HG02763 (cell line): Measurements from ENCODE around the gene TEX14.
A peak's percentile ranks its signal among the peaks of the same experiment; 100 is the strongest.
"Not testable (repeated sequence)": the region's sequence is repeated elsewhere in the genome, so short reads cannot be mapped to it uniquely, and the experiment has no call there.

Source experiments
- ATAC-seq: cut with Tn5 transposase; IDR thresholded peaks from one replicate; pipeline ENCODE4 v1.9.1; 2021; ENCODE audit warnings: mild to moderate bottlenecking, moderate library complexity; ENCODE audit not compliant: unreplicated experiment

The TEX14 gene

GRCh38 chr17:58692239-58693055 is 602 bp upstream of the TEX14 start, which contains the start of gene RAD51C:
Gene RAD51C, plus strand, starts transcription at chr17:58692602. Its CDS starts 42 bp downstream, at chr17:58692644.
- peak; percentile 92 for ATAC-seq

GRCh38 chr17:58690033-58690432 is 1.8 kb downstream of the TEX14 start:
- ATAC-seq, result not testable (repeated sequence)

- no peak for ATAC-seq
These were observed 3.3 kb downstream of the TEX14 start for GRCh38 chr17:58688521-58688920.

DNA sequence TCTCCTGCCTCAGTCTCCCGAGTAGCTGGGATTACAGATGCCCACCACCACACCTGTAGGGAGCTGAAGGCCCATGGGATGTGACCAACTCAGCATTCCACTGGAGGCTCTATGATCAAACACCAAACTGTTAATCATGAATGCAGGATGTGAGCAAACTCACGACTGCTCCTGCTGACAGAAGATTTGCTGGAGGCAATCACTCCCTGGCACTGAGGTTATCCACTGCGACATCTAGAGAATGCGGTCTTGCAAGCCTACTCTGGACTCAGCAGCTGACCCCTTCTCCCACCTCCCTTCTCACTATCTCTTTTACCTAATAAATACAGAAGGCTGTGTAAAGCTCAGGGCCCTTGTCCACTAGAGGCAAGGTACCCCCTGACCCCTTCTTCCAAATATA is 4.9 kb downstream of the TEX14 start:
- no peak for ATAC-seq

- not testable (repeated sequence) for ATAC-seq
These were observed 7.4 kb downstream of the TEX14 start for GRCh38 chr17:58684462-58684861.

DNA sequence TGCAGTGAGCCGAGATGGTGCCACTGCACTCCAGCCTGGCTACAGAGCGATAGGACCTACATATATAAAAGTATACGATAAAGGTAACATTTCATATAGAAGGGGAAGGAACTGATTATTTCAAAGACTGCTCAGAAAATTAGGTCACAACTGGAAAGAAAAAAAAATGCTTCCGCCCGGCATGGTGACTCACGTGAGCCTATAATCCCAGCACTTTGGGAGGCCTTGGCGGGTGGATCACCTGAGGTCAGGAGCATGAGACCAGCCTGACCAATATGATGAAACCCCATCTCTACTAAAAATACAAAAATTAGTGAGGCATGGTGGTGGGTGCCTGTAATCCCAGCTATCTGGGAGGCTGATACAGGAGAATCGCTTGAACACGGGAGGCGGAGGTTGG is 7.8 kb downstream of the TEX14 start:
- ATAC-seq, result no peak

DNA sequence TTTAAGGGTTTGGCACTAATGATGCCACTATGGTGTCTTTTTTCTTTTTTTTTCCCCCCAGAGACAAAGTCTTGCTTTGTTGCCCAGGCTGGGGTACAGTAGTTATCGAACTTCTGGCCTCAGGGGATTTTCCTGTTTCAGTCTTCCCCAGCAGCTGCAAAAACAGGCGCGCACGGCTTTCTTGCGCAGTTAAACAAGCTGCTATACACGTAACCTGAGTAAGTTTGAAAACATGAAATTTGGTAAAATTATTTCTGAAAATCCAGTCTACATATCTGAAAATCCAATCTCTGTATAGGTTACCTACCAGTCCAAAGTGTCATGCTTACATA is 11.8 kb downstream of the TEX14 start:
- no peak for ATAC-seq

- ATAC-seq, result no peak
These were observed 12.4 kb downstream of the TEX14 start for GRCh38 chr17:58679263-58680037.

DNA sequence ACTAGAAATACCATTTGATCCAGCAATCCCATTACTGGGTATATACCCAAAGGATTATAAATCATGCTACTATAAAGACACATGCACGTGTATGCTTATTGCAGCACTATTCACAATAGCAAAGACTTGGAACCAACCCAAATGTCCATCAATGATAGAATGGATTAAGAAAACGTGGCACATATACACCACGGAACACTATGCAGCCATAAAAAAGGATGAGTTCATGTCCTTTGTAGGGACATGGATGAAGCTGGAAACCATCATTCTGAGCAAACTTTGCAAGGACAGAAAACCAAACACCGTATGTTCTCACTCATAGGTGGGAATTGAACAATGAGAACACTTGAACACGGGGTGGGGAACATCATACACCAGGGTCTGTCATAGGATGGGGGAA is 13.6 kb downstream of the TEX14 start:
- ATAC-seq, result not testable (repeated sequence)

- ATAC-seq, result no peak
These were observed 14.5 kb downstream of the TEX14 start for GRCh38 chr17:58677194-58677880.

- no peak for ATAC-seq
These were observed 19.9 kb downstream of the TEX14 start for GRCh38 chr17:58671969-58672368.

- ATAC-seq, result no peak
These were observed 22.0 kb downstream of the TEX14 start for GRCh38 chr17:58669853-58670252.

GRCh38 chr17:58668598-58668935 is 23.3 kb downstream of the TEX14 start:
- ATAC-seq, result no peak

GRCh38 chr17:58667934-58668597 is 23.8 kb downstream of the TEX14 start:
- no peak for ATAC-seq

DNA sequence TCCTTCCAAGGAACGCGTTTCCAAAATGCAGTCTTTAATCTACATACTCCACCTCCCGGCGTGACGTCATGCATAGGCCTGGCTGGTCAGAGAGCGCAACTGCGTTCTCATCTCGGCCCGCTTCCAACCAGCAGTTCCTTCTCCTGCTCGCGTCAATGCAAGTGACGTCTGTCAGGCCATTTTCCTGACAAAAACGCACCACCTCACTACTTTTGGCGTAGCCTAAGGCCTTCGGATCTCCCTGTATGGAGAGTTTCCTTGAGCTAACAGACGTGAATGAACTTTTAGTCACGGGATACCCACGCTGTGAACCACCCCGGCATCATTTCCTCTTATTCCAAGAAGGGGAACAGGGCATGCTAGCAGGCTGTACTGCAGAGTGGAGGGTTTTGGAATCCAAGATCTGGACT is 25.0 kb downstream of the TEX14 start:
- ATAC-seq, result no peak

- no peak for ATAC-seq
These were observed 25.6 kb downstream of the TEX14 start for GRCh38 chr17:58665946-58666857.

GRCh38 chr17:58664302-58664701 is 27.5 kb downstream of the TEX14 start:
- ATAC-seq, result no peak

GRCh38 chr17:58661499-58661898 is 30.3 kb downstream of the TEX14 start:
- ATAC-seq, result no peak

DNA sequence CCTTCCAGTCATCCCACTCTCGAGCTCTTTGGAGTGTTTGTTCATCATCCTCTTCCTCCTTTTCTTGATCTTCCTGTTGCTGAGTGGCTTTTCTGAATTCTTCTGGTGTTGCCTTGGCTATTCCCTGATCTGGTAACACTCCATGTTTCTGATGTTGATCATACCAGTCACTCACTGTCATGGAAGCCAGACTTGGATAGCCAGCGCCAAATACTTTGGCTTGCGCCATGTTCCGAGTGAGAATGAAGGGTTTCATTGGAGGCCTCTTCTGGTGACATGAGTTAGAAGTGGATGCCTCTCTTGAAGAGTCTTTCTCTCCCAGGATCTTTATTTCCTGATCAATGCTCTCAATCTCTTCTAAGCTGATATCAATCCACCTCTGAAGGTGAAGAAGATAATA is 31.2 kb downstream of the TEX14 start:
- no peak for ATAC-seq

GRCh38 chr17:58659714-58660084 is 32.1 kb downstream of the TEX14 start:
- ATAC-seq, result not testable (repeated sequence)
